Lung (tissue), 12 donors: Measurements from ENCODE around the gene HCN4. TPM values are rescaled to one million over a fixed set of nuclear protein-coding genes. Genes with fewer than 3 reads are reported as not detected.

Experiments used
- ATAC-seq: fragments of 200-7000 bp; cut with Tn5 transposase; one replicate; pipeline ENCODE4 v1.9.1; 2020; ENCODE audit warnings: moderate number of reproducible peaks; ENCODE audit not compliant: insufficient read depth, low FRiP score
- DNase-seq, 3 donors: peaks; one replicate each; pipeline ENCODE4 v3.0.0-alpha.2; 2013 to 2017
- H3K27ac ChIP-seq, 2 donors: one replicate each; pipeline ENCODE4 v1.5.1; 2013; ENCODE audit warnings: mild to moderate bottlenecking in 2 of 2, moderate library complexity in 2 of 2, control low read depth in 1 of 2, inconsistent platforms in 1 of 2, low read depth in 1 of 2, low read length in 1 of 2
- H3K27me3 ChIP-seq, 3 donors: one replicate each; pipeline ENCODE4 v1.5.1; 2013; ENCODE audit warnings: low read length in 2 of 3; ENCODE audit not compliant: control insufficient read depth in 3 of 3, insufficient read depth in 3 of 3
- H3K36me3 ChIP-seq, 4 donors: one replicate each; pipeline ENCODE4 v1.5.1; 2013; ENCODE audit warnings: low read length in 4 of 4, mild to moderate bottlenecking in 1 of 4, moderate library complexity in 1 of 4; ENCODE audit not compliant: control insufficient read depth in 4 of 4, insufficient read depth in 4 of 4
- H3K4me1 ChIP-seq, 5 donors: one replicate each; pipeline ENCODE4 v1.5.1; 2013; ENCODE audit warnings: low read length in 5 of 5, mild to moderate bottlenecking in 2 of 5, moderate library complexity in 1 of 5; ENCODE audit not compliant: control insufficient read depth in 5 of 5, insufficient read depth in 5 of 5
- H3K4me3 ChIP-seq: one replicate; pipeline ENCODE4 v1.5.1; 2013; ENCODE audit warnings: mild to moderate bottlenecking, control low read depth, moderate library complexity
- H3K9ac ChIP-seq, 2 donors: one replicate each; pipeline ENCODE4 v1.5.1; 2013; ENCODE audit warnings: low read length in 2 of 2, control low read depth in 1 of 2; ENCODE audit not compliant: insufficient read depth in 1 of 2
- H3K9me3 ChIP-seq, 4 donors: one replicate each; pipeline ENCODE4 v1.5.1; 2013; ENCODE audit warnings: low read length in 3 of 4, mild to moderate bottlenecking in 1 of 4, moderate library complexity in 1 of 4; ENCODE audit not compliant: control insufficient read depth in 4 of 4, insufficient read depth in 3 of 4
- WGBS, 2 donors: extraction: QIAGEN DNeasy Blood & Tissue Kit; methylation state at CpG; one replicate each; pipeline ENCODE4 v1.1.7; 2013; 5-methylcytosine and 5-hydroxymethylcytosine counted together
- polyA plus RNA-seq, 2 donors: library from polyadenylated mRNA; stranded (reverse); fragments of 200-250 nt; gene quantifications; one replicate each; pipeline ENCODE4 v1.2.1, GENCODE V29; 2013
- total RNA-seq, 2 donors: library from RNA; depleted of rRNA in 1 of 2; stranded (reverse); fragments of >200 nt in 1 of 2; gene quantifications; one replicate each; pipeline ENCODE4 v1.2.1, GENCODE V29; 2014 to 2021
- TF ChIP-seq, protein P1 (sequence below): IDR thresholded peaks from 2 replicates; pipeline ENCODE4 v1.5.1; 2012; ENCODE audit warnings: mild to moderate bottlenecking; ENCODE audit errors: control extremely low read depth, extremely low read depth
- donor health status: control.
- donor health status: control.
- donor health status: Bipolar disorder and iron deficiency.
- donor health status: healthy.
- donor health status: DM: yes; HTN: yes; CAD: no.

Gene HCN4
- total and polyA plus RNA-seq, 4 donors = 0.06 to 1.0 (median 0.21) TPM

DNA sequence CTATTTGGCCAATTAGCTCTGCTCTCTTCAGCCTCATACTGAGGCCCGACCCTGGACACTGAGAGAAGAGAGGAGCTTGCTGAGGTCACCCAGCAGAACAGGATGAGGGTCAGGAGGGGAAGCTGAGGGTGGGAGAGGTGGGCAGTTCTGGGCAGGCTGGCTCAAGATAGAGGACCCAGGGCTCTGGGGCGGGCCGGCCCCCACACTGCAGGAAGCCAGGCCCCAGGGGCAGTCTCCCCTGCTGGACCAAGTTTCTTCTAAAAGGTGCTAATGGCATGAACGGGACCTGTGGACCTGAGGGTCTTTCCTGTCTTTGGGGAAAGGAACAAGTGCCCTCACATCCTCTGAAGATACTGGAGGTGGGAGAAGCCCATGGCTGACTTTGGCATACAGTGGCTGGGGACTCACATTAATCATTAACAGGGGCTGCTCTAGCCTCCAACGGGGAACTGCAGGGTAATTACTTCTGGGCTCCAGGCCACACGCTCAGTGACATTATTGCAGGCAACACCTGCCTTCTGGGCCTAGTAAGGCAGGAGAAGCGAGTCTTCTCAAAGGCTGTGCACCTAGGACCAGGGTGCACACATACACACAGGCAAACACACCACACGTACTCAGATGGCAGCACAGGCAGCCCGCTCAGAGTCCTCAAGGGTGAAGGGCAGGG is 10.6 kb downstream of the HCN4 start:
- ATAC-seq (no peak), DNase-seq (peak in 2 of 3 donors; percentile 28 to 71)
- no peak overlapping the region for H3K4me3 ChIP-seq
- no peak overlapping the region for H3K27ac ChIP-seq
- no peaks in the 10 kb centered on the region for H3K36me3 ChIP-seq
- WGBS, 2 donors = 64 to 71% methylated on average over 9 of the region's 9 CpGs
- TF ChIP-seq, protein P1, sequence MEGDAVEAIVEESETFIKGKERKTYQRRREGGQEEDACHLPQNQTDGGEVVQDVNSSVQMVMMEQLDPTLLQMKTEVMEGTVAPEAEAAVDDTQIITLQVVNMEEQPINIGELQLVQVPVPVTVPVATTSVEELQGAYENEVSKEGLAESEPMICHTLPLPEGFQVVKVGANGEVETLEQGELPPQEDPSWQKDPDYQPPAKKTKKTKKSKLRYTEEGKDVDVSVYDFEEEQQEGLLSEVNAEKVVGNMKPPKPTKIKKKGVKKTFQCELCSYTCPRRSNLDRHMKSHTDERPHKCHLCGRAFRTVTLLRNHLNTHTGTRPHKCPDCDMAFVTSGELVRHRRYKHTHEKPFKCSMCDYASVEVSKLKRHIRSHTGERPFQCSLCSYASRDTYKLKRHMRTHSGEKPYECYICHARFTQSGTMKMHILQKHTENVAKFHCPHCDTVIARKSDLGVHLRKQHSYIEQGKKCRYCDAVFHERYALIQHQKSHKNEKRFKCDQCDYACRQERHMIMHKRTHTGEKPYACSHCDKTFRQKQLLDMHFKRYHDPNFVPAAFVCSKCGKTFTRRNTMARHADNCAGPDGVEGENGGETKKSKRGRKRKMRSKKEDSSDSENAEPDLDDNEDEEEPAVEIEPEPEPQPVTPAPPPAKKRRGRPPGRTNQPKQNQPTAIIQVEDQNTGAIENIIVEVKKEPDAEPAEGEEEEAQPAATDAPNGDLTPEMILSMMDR = no peak
- H3K9me3 ChIP-seq = no peaks in the 10 kb centered on the region
- H3K4me1 ChIP-seq = no peaks in the 10 kb centered on the region
- H3K27me3 ChIP-seq = peaks cover 0 to 11% (median 9%) of the 10 kb centered on the region in 3 donors
- no peak overlapping the region for H3K9ac ChIP-seq

DNA sequence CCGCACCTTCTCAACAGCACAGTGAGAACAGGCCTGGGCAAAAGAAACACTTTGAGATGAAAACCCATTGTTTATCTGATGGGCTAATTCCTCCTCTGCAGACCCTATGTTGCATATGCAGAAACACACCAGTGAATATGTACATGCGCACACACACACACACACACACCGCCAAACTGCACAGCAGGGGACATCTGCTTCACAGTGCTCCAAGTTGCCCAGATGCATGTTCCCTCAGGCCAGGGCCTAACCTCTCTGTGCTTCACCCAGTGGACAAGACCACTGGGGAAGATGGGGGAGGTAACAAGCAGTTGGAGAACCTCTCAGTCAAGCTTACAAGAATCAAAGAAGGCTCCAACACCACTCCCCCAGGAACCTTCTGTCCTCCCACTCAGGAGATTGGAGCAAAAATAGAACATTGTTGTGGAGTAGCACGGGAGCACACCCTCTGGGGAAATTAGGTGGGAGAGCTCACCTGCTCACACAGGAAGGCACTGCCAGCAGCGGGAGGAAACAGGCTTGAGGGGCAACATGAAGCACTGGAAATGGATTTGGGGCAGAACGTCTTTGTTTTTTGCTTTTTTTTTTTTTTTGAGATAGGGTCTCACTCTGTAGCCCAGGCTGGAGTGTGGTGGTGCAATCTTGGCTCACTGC is 13.0 kb downstream of the HCN4 start:
- Histone ChIP-seq H3K9me3 (no peaks in the 10 kb centered on the region), H3K4me3 (no peak overlapping the region), H3K36me3 (no peaks in the 10 kb centered on the region), H3K27me3 (peaks cover 0 to 6% (median 0%) of the 10 kb centered on the region in 3 donors), H3K4me1 (peaks cover 0 to 2% (median 0%) of the 10 kb centered on the region in 5 donors), H3K27ac (no peak overlapping the region), H3K9ac (no peak overlapping the region)
- DNase-seq = no peak
- no peak for ATAC-seq
- 77 to 89% methylated on average over 6 of the region's 6 CpGs for WGBS, 2 donors
- TF ChIP-seq, protein P1 = no peak

DNA sequence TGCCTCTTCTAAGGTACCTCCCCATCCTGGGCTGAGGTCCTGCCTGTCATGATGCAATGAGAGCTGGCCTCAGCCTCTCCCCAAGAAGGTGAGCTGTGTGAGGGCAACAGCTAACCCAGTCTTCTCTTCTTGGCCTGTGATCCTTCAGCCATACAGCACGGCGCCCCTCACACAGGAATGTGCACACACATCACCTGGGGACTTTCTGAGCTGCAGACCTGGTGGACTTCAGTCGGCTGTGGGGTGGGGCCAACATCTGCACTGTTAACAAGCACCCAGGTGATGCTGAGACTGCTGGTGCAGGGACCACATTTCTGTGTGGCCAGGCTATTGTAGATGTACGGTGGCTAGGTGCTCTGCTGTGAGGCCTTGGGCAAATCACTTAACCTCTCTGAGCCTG is 14.5 kb downstream of the HCN4 start:
- Histone ChIP-seq H3K36me3 (no peaks in the 10 kb centered on the region), H3K9ac (no peak overlapping the region), H3K27me3 (peaks cover 0 to 2% (median 0%) of the 10 kb centered on the region in 3 donors), H3K4me3 (no peak overlapping the region), H3K27ac (no peak overlapping the region), H3K4me1 (peaks cover 0 to 2% (median 0%) of the 10 kb centered on the region in 5 donors), H3K9me3 (no peaks in the 10 kb centered on the region)
- TF ChIP-seq, protein P1 = no peak
- WGBS, 2 donors = 84 to 90% methylated on average over 4 of the region's 4 CpGs
- no peak for DNase-seq
- no peak for ATAC-seq
